GM18868 (cell line): ENCODE results near the gene PRKCQ.

Experiments
- ATAC-seq: cut with Tn5 transposase; IDR thresholded peaks from one replicate; pipeline ENCODE4 v1.9.1; 2021; ENCODE audit warnings: mild to moderate bottlenecking, moderate library complexity; ENCODE audit not compliant: unreplicated experiment

PRKCQ gene

GRCh38 chr10:6570893-6571292 is 9.2 kb downstream of the PRKCQ start:
- no peak for ATAC-seq

GRCh38 chr10:6569259-6569658 is 10.8 kb downstream of the PRKCQ start:
- ATAC-seq, result no peak

- ATAC-seq, result no peak
Observed at GRCh38 chr10:6567884-6568283, 12.2 kb downstream of the PRKCQ start.

GRCh38 chr10:6567203-6567703 is 12.8 kb downstream of the PRKCQ start:
- no peak for ATAC-seq

- ATAC-seq, result no peak
Observed at GRCh38 chr10:6565588-6565987, 14.5 kb downstream of the PRKCQ start.

- no peak for ATAC-seq
Observed at GRCh38 chr10:6564367-6564766, 15.7 kb downstream of the PRKCQ start.

- ATAC-seq, result no peak
Observed at GRCh38 chr10:6563731-6564130, 16.3 kb downstream of the PRKCQ start.

GRCh38 chr10:6563075-6563474 is 17.0 kb downstream of the PRKCQ start:
- no peak for ATAC-seq

GRCh38 chr10:6562221-6562620 is 17.9 kb downstream of the PRKCQ start:
- no peak for ATAC-seq

GRCh38 chr10:6561552-6561951 is 18.5 kb downstream of the PRKCQ start:
- ATAC-seq, result no peak

GRCh38 chr10:6558759-6559461 is 21.2 kb downstream of the PRKCQ start:
- ATAC-seq, result no peak

GRCh38 chr10:6558272-6558671 is 21.8 kb downstream of the PRKCQ start:
- no peak for ATAC-seq

- ATAC-seq, result no peak
Observed at GRCh38 chr10:6553937-6554336, 26.1 kb downstream of the PRKCQ start.

GRCh38 chr10:6543431-6544005 is 36.6 kb downstream of the PRKCQ start:
- no peak for ATAC-seq

GRCh38 chr10:6542999-6543430 is 37.1 kb downstream of the PRKCQ start:
- no peak for ATAC-seq

- ATAC-seq, result no peak
Observed at GRCh38 chr10:6539833-6540232, 40.2 kb downstream of the PRKCQ start.

GRCh38 chr10:6537770-6538169 is 42.3 kb downstream of the PRKCQ start:
- ATAC-seq, result no peak

GRCh38 chr10:6536102-6536501 is 44.0 kb downstream of the PRKCQ start:
- no peak for ATAC-seq

GRCh38 chr10:6535156-6535764 is 44.8 kb downstream of the PRKCQ start:
- no peak for ATAC-seq

- no peak for ATAC-seq
Observed at GRCh38 chr10:6532321-6532720, 47.8 kb downstream of the PRKCQ start.

- ATAC-seq, result no peak
Observed at GRCh38 chr10:6530966-6531365, 49.1 kb downstream of the PRKCQ start.

- no peak for ATAC-seq
Observed at GRCh38 chr10:6530211-6530840, 49.8 kb downstream of the PRKCQ start.
